ENCODE measurements around the gene CELSR2. TPM values are rescaled to one million over a fixed set of nuclear protein-coding genes. Genes with fewer than 3 reads are reported as not detected.

The CELSR2 gene
- polyA plus RNA-seq, 3 donors from 2014 or later, result 0.17 to 0.77 TPM; not detected in 1

- DNase-seq, result no peak
- Mint-ChIP-seq H3K27ac (no peak overlapping the region), H3K27me3 (ENCODE audit: low read depth in 3 of 3) (peaks cover 0 to 12% (median 3%) of the 10 kb centered on the region in 3 donors), H3K4me3 (no peak overlapping the region), H3K36me3 (no peaks in the 10 kb centered on the region), H3K9me3 (no peaks in the 10 kb centered on the region), H3K4me1 (no peaks in the 10 kb centered on the region)
Measured at GRCh38 chr1:109312246-109312645, 62.9 kb downstream of the CELSR2 start.

- H3K4me3 Mint-ChIP-seq, result no peak overlapping the region
Measured at GRCh38 chr1:109312978-109313775, 63.8 kb downstream of the CELSR2 start.

DNA sequence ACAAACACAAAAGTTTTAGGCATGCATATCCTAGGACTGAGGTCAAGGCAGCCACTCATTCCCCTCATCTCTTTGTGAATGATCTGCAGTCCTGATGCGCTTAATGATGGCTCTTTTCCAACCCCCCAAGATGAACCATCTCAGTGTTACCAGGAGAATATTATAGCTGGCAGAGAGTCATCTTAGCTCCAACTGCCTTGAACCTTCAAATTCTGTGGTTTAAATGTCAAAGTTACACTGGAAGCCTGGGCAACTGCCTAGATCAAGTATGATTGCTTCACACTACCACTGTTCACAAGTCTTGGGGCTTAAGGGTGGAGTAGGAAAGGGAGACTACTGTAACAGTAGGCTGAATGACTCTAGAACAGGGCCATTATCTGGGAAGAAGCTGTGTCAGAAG, 65.5 kb downstream of the CELSR2 start:
- Mint-ChIP-seq H3K27me3 (ENCODE audit: low read depth in 3 of 3) (peaks cover 0 to 8% (median 2%) of the 10 kb centered on the region in 3 donors), H3K9me3 (no peaks in the 10 kb centered on the region), H3K36me3 (no peaks in the 10 kb centered on the region), H3K27ac (no peak overlapping the region), H3K4me1 (no peaks in the 10 kb centered on the region), H3K4me3 (no peak overlapping the region)
- DNase-seq, result no peak

More at GRCh38 chr1:109312978-109313775, 63.8 kb downstream of the CELSR2 start:
- Mint-ChIP-seq H3K36me3 (no peaks in the 10 kb centered on the region), H3K27me3 (ENCODE audit: low read depth in 3 of 3) (peaks cover 0 to 10% (median 3%) of the 10 kb centered on the region in 3 donors), H3K9me3 (no peaks in the 10 kb centered on the region), H3K27ac (no peak overlapping the region), H3K4me1 (no peaks in the 10 kb centered on the region)
- no peak for DNase-seq

DNA sequence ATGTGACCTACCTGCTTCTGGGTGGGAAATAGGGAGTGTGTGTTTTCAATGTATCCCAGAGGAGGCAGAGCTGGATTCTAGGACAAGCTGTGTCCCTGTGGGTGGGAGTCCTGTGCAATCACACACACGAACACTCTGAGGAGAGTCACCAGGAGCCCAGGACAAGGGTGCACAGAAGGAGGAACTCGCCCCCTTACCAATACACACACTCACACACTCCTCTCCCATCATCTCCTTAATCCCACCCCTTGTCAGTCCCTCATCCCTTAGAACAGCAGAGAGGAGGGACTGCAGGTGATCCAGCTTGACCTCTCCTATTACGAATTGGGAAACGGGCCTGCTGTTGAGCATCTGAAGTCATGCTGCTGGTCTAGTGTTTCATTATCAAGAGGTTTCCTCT, 65.9 kb downstream of the CELSR2 start:
- Mint-ChIP-seq H3K4me3 (no peak overlapping the region), H3K36me3 (no peaks in the 10 kb centered on the region), H3K27ac (no peak overlapping the region), H3K9me3 (no peaks in the 10 kb centered on the region), H3K27me3 (ENCODE audit: low read depth in 3 of 3) (peaks cover 0 to 8% (median under 1%) of the 10 kb centered on the region in 3 donors), H3K4me1 (no peaks in the 10 kb centered on the region)
- DNase-seq, result no peak

DNA sequence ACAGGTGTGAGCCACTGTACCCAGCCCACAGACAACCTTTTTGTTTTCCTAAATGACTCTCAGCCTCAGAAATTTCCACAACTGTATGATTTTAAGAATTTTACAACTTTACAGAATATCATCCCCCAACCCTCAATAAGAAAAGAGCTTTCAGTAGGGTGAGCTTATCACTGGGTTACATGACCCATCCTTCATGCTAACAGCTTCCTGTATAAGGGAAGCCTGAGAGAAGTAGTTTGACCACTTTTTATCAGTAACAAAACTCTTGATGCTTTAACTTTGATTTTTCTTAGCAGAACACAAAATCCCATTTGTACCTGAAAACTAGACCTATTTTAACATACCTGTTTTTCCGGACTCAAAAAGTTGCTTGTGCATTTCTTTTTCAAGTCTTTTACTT, 67.2 kb downstream of the CELSR2 start:
- Mint-ChIP-seq H3K4me3 (no peak overlapping the region), H3K27ac (no peak overlapping the region), H3K9me3 (peaks cover 0 to 1% (median 0%) of the 10 kb centered on the region in 6 donors), H3K4me1 (no peaks in the 10 kb centered on the region), H3K27me3 (ENCODE audit: low read depth in 3 of 3) (peaks cover 0 to 8% (median 2%) of the 10 kb centered on the region in 3 donors), H3K36me3 (no peaks in the 10 kb centered on the region)
- no peak for DNase-seq

DNA sequence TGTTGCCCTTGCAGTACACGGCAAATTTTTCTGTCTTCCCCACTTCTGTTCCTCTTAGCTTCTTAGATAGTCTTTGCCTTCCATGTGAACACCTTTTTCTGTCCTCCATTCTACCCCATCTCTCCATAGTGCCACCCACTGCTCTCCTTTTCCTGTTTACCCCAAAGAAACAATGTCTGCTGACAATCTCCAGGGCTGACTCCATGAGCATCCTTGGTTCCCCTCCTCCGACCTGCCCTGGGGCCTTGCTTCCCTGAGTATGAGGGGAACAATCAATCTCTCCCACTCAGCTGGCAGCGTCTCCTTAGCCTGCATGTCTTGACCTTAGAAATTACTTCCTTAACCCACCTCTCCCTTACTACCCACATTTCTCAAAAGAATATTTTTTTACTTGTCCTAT, 69.8 kb downstream of the CELSR2 start:
- no peaks in the 10 kb centered on the region for H3K36me3 Mint-ChIP-seq
- H3K4me3 Mint-ChIP-seq, result no peak overlapping the region
- H3K27ac Mint-ChIP-seq, result no peak overlapping the region
- peaks cover 0 to 1% (median 0%) of the 10 kb centered on the region in 6 donors for H3K9me3 Mint-ChIP-seq
- DNase-seq, result no peak
- no peaks in the 10 kb centered on the region for H3K4me1 Mint-ChIP-seq
- H3K27me3 Mint-ChIP-seq (ENCODE audit: low read depth in 3 of 3), result peaks cover 0 to 6% (median 2%) of the 10 kb centered on the region in 3 donors

GRCh38 chr1:109322974-109323373, 73.6 kb downstream of the CELSR2 start:
- peaks cover 2 to 9% (median 4%) of the 10 kb centered on the region in 3 donors for H3K27me3 Mint-ChIP-seq (ENCODE audit: low read depth in 3 of 3)
- no peak for DNase-seq
- H3K4me3 Mint-ChIP-seq, result no peak overlapping the region
- H3K4me1 Mint-ChIP-seq, result no peaks in the 10 kb centered on the region
- H3K27ac Mint-ChIP-seq, result no peak overlapping the region
- no peaks in the 10 kb centered on the region for H3K36me3 Mint-ChIP-seq
- H3K9me3 Mint-ChIP-seq, result peaks cover 0 to 1% (median 0%) of the 10 kb centered on the region in 6 donors

Other genes with a start within 250 kb of the CELSR2 start
- gene WDR47, start 207.4 kb upstream of the CELSR2 start, polyA plus RNA-seq, result 1 to 10 TPM; 6.0 to 8.0 (median 7.5) TPM
- 1 to 10 TPM; 2.5 to 3.3 (median 2.7) TPM for gene TAF13, start 173.5 kb upstream of the CELSR2 start, polyA plus RNA-seq
- gene TMEM167B, start 158.8 kb upstream of the CELSR2 start, polyA plus RNA-seq, result 10 to 100 TPM; 32.4 to 44.3 (median 44.3) TPM
- 1 to 10 TPM in 2 of 3 donors, under 1 TPM in 1; 0.54 to 6.2 (median 3.0) TPM for gene ELAPOR1, start 135.4 kb upstream of the CELSR2 start, polyA plus RNA-seq
- gene SARS1, start 35.6 kb upstream of the CELSR2 start, polyA plus RNA-seq, result 100 to 1,000 TPM; 123 to 205 (median 149) TPM
- gene PSRC1, start 33.6 kb downstream of the CELSR2 start, polyA plus RNA-seq, result under 1 TPM in 2 of 3 donors, not detected in 1; 0.69 to 0.87 TPM
- not detected for gene MYBPHL, start 57.5 kb downstream of the CELSR2 start, polyA plus RNA-seq
- gene SORT1, start 148.4 kb downstream of the CELSR2 start, polyA plus RNA-seq, result 1 to 10 TPM in 1 of 3 donors, under 1 TPM in 1, not detected in 1; 0.54 to 1.6 TPM
- 100 to 1,000 TPM; 115 to 146 (median 123) TPM for gene PSMA5, start 176.9 kb downstream of the CELSR2 start, polyA plus RNA-seq
- gene SYPL2, start 217.0 kb downstream of the CELSR2 start, polyA plus RNA-seq, result under 1 TPM in 2 of 3 donors, not detected in 1; 0.08 to 0.28 TPM
- gene ATXN7L2, start 234.4 kb downstream of the CELSR2 start, polyA plus RNA-seq, result 1 to 10 TPM in 2 of 3 donors, under 1 TPM in 1; 0.94 to 8.9 (median 4.1) TPM
- gene CYB561D1, start 244.6 kb downstream of the CELSR2 start, polyA plus RNA-seq, result 10 to 100 TPM in 2 of 3 donors, 1 to 10 TPM in 1; 8.8 to 20.3 (median 10.2) TPM